Measurements from ENCODE around the gene CRYGN.

DNA sequence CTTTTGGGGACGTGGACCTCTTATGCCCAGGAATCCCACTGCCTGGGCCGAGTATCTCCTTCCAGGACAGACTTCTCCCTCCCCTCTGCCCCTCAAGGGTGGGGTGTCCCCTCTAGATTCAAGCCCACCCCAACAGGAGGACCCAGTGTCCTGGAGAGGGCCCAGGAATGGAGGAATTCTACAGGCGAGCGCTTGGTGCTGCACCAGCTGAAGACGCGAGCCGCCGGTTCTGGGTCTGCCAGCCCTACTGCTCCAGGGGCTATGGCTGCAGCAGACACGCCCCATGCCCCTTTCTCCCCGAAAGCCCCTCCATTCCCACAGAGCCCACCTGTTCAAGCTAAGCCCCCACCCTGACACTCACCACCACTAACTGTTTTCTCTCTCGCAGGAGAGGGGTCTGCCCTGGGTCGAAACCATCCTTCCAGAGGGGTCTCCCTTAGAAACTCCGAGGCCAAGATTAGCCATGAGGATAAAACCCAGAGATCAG, 8.6 kb downstream of the CRYGN start:
- TF ChIP-seq, protein P1, sequence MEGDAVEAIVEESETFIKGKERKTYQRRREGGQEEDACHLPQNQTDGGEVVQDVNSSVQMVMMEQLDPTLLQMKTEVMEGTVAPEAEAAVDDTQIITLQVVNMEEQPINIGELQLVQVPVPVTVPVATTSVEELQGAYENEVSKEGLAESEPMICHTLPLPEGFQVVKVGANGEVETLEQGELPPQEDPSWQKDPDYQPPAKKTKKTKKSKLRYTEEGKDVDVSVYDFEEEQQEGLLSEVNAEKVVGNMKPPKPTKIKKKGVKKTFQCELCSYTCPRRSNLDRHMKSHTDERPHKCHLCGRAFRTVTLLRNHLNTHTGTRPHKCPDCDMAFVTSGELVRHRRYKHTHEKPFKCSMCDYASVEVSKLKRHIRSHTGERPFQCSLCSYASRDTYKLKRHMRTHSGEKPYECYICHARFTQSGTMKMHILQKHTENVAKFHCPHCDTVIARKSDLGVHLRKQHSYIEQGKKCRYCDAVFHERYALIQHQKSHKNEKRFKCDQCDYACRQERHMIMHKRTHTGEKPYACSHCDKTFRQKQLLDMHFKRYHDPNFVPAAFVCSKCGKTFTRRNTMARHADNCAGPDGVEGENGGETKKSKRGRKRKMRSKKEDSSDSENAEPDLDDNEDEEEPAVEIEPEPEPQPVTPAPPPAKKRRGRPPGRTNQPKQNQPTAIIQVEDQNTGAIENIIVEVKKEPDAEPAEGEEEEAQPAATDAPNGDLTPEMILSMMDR (IDR thresholded peaks at IDR 0.05): no peak
- TF ChIP-seq POLR2A (IDR thresholded peaks at IDR 0.05): no peak
- no peak for TF ChIP-seq POLR2AphosphoS5 (IDR thresholded peaks at IDR 0.05; ENCODE audit: insufficient read depth in 1 of 2, low read depth in 1 of 2)
